GM19351 (cell line): Measurements from ENCODE around the gene LDHD.

Experiments
- ATAC-seq: cut with Tn5 transposase; IDR thresholded peaks from one replicate; pipeline ENCODE4 v1.9.1; 2021; ENCODE audit warnings: mild to moderate bottlenecking, moderate library complexity; ENCODE audit not compliant: unreplicated experiment

LDHD gene

DNA sequence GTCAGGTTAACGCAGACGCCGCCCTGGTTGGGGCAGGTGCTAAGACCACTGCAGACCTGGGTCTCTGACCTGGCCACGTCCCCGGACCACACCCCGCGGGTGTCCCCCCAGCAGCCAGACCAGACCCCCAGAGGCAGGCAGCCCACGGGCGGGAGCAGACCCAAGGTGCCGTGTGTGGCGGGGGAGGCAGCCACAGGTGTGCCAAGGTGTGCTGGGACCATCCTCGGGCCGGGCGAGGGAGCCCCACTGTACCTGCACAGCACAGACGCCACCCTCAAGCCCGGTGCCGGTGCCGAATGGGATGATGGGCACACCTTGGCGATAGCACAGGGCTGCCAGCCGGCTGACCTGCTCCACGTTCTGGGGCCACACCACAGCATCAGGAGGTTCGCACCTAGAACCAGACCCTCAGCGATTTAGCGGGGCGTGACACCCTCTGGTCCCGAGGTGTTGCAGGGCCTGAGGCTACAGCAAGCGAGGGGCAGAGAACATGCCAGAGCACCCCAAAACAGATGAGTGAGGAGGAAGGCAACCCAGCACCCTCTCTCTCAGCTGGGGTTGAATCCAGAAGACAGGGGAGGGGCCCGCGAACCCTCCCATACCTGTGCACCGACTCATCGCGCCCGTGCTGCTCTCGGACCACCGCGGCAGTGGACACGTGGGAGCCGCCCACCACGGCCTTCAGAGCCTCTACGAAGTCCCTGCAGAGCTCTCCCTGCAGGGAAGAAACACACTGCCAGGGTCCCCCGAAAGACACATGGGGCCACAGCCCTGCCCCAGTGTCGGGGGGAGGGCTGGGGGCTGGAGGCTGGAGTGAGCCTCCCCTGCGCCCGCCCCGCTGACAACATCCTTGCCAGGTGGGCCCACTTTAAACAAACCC, 1.4 kb downstream of the LDHD start:
- ATAC-seq = no peak

DNA sequence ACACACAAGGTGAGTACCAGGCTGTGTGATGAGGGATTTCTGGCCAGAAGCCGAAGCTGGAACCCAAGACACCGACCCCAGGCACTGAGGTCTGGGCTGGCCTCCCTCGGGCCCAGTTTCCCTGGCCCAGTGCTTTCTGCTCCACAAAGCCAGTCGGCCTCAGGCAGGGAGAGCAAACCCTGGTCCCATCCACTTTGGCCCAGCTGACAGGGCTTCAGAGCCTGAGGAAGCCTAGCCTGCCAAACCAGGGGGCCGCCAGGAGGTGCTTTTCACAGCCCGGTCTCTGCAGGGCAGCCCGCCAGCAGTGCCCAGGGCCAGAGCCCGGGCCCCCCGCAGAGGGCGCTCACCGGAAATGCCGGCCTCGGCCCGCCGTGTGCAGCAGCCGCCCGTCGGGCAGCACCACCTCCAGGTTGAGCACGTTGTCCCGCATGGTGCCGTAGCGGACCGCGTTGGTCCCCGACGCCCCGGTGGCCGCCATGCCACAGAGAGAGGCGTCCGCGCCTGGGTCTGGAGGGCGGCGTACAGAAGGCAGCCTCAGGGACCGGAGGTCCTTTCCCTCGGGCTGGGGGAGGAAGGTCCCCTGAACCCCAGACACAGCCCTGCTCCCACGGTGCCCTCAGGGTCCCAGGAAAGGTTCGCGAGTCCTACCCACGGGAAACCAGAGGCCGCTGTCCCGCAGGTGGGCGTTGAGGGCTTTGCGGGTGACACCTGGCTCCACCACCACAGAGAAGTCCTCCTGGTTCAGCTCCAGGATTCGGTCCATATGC, 2.2 kb downstream of the LDHD start:
- ATAC-seq = no peak

DNA sequence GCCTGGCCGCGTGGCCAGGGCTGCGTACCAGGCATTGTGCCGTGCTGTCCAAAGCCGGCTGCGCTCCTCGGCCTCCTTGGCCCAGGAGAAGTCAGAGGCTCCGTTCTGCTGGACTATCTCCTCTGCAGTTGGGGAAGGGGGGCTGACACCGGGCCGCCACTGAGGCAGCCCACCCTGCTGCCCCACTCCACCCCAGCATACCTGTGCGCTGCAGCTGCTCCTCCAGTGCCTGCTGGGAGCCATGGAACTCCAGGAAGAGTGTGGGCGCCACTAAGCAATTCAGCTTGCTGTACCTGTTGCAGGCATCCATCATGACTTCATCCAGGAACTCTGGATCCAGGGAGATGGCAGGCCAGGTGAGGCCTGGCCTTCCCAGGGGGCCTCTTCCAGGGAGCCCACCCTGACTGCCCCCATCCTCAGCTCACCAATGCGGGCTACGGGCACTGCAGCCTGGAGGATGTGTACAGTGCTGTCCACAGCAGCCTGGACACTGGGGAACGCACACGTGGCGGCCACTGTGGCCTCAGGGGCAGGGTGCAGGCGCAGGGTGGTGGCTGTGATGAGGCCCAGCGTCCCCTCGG, 2.9 kb downstream of the LDHD start:
- no peak for ATAC-seq

DNA sequence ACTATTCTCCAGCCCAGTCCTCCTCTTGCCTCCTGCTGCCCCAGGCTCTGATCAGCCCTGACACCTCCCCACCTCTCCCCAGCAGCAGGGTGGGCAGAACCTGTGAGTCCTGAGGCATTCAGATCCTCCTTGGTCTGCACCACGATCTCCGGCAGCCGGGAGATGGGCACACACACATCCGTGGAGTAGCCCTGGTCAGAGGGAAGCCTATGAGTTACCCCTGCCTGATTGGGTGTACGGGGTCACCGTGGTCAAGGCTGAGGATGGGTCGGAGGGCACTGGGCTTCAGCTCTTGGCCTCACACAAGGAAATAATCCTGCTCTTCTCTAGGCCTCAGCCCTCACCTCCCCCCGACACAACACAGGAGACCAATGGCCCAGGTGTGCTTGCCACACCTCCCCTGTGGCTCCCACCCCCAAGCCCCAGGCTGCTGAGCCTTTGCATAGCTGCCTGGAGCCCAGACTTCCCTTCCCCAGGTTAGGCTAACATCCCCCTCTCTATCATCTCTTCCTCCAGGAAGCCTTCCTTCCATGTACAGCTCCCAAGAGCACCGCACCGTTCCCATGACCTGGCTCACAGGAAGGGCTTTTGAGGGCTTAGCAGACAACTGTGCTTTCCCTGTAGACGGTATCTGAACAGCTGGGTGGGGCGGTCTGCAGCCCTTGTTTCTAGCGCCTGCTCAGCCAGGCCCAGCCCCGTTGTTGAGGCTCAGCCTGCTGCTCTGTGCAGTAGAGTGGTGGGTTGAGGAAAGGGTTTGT, 3.7 kb downstream of the LDHD start:
- no peak for ATAC-seq

DNA sequence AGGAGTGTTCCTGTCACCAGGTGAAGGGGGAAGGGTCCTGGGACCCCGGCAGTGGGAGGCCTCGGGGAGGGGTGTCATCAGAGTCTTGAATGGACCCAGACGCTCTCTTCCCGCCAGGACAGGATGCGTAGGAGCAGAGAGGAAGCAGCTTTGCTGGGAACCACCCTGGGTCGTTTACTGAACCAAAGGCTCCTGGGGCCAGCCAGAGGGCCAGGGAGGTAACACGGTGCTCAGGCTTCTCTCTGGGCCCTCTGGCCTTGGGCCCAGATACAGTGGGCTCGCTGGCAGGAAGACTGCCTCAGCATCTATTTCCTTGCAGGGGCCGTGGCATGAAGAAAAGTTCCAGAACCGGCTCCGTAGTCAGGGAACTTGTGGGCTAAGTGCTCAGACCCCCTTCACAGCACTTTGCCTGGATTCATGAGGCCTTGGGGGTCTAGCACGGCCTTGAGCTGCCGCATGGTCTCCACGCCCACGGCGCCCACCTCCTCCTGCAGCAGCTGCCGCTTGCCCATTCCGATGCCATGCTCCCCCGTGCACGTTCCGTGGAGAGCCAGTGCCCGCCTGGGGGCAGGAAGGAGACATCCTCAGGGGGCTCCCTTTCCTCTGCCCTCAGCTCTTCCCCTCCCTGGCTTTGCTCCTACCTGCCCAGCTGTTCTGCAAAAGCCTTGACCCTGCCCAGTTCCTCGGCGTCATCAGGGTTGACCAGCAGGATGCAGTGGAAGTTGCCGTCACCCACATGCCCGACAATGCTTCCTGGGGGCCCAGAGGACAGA, 4.4 kb downstream of the LDHD start:
- ATAC-seq = no peak

DNA sequence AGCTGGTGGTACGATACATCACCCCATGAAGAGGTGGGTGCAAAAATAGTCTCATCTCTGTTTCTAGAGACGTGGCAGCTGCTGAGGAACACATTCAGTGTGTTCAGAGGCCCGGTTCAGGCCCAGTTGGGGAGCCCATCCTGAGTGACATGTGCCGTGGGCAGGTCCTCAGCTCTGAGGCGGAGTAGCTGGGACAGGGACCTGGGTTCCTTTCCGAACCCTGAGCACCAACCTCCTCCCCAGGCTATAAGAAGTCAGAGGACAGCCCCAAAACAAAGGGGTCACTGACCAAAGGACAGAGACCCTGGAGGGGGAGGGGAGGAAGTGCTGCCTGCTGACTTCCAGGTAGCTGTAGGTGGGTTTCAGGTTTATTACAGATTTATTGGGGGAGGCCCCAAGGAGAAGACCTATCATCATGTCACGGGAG, 5.1 kb downstream of the LDHD start:
- peak; percentile 9 for ATAC-seq

DNA sequence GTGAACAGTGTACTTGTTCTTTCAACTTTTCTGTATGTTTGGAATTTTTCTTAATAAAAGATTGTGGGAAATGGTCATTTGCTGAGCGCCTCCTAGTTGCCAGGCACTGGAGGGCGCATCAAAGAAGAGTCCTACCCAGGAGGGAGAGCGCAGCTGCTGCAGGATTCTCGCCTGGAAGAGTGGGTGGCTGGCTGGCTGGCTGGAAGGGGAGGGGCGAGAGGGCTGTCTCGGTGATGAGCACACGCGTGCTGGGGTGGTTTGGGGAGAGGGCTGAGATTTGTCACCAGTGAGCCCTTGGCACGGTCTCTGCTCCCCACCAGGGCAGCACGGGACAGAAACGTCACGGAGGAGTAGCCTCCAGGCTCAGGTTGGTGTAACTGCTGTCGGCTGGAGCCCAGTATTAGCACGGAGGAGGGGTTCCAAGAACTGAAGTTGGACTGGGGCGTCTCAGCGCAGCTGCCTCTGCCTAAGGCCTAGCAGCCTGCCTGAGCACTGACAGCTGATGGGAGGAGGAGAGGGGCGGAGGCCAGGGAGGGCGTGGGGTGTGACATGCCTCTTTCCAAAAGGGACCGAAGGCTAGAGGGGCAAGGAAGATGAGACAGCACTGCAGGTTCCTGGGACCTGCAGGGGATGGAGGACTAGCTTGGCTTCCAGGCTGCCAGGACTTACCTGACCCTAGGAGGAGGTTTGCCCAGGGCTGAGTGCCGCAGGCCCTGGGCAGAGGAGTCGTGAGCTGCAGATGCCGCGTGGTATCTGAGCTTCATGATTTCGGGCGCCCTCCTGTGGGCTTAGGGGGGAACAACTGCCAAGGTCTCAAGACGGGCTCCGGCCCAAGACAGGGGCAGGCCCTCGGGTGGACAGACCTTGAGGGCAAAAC, 5.7 kb downstream of the LDHD start:
- peak; percentile 68 for ATAC-seq

DNA sequence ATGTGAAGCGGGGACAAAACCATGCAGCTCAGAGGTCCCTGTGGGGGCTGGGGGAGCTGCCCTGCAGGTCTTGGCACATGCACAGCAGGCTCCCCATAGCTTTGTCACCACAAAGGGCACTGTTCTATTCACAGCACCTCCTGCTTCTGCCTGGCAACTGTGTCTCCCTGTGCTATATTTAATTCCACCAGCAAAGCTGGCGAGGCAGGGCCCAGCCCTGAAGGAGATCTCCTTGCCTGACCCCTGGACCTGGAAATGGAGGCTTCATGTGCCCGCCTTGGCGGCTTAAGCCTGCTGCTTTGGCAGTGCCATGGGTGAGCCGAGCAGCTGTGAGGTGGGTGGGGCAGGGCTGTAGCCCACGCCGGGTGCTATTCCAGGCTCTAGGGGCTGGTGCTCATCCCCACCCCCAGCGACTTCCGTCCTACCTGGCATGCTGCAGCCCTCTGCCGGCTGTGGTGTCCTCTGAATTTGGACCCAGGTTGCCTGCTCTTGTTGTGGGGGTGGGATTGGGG, 6.8 kb downstream of the LDHD start:
- ATAC-seq = no peak

DNA sequence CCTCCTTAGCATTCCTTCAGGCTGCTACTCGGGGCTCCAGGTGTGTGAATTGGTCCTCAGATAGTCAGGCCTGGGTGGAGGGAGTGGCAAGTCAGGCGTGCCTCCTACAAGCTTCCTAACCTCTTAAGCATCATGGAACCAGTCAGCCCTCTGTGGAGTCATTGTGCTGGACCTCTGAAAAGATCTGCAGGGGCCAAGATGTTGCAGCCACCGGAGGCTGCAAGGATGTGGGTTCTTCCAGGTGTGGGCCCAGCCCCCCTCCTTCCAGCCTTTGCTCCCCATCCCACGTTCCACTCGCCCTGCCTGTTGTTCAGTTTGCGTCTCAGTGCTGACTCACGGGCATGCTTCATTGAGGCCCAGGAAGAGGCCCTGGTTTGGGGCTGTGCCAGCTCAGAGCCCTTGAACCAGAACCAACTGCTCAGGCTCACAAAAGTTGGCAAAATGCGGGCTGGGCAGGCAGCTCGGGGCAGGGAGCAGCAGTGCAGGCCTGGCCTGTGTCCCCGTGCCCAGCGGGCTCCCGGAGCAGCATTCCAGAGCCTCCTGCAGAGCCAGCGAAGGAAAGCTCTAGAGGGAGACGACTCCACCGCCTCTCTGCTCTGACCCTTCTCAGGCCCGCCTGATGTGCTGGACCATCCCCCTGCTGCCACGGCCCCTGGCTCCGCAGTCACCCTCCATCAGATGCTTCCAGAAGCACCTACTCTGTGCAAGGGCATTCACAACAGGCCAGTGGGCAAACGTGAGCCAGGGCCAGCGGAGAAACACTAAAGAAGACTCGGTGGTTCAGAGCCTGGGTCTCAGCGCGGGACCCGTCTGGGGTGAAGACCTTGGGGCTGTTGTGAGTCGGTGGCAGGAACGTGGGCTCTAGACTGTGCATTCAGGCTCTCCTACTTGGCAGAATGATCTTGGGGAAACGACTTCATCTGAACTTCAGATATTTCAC, 7.5 kb downstream of the LDHD start:
- ATAC-seq = no peak

DNA sequence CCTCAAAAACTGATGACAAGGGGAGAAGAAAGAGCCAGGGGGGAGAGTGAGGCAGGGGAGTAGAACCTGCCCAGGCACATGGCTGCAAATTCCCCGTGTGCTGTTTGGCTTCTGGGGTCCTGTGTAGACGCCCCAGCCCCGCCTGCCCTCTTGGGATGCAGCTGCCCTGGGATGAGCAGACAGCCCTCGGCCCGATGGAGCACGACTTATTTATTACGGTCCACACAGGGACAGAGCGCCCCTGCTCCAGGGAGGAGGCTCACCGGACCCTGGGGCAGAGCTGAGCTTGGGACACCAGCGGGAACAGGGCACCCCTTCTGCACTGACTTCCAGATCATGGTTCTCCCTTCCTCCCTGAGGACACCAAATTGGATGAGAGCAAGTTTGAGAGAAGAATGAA, 9.1 kb downstream of the LDHD start:
- no peak for ATAC-seq

DNA sequence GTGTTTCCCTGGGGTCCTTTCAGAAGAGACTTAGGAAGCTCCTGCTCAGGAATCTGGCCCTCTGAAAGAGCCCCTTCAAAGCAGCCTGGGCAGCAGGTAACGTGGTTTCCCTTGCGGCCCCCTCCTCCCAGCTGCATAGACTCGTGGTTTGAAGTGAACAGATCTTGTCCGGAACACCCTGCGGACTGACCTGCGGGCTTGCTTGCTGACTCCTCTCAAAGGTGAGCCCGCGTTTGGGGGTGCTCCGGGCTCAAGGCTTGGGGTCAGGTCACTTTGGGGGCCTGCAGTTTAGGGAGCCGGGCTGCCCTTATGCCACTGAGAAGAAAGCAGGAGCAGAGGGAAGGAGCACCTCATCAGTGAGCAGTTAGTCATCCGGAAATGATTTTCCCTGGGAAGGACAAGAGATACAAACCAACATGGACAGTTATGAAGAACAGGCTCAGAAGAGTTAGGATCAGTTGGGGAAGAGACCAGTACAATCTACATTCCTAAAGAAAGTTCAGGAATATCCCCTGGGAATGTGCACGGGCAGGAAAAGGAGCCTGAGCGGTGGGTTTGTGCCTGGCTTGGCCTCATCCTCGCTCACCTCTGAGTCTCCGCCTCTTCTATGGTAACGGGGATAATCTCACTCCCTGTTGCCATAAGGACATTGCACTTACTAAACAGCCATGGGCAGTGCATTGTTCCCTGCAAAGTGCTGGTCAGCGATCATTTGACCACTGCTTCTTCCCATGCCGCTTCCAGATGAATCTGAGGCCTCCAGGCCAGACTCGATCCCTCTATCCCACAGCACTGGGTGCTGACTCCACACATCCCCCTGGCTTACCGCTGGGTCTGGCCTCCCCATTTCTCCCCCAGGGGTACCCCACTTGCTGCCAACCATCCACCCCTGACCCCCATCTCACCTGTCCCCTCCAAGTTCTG, 10.0 kb downstream of the LDHD start:
- no peak for ATAC-seq

DNA sequence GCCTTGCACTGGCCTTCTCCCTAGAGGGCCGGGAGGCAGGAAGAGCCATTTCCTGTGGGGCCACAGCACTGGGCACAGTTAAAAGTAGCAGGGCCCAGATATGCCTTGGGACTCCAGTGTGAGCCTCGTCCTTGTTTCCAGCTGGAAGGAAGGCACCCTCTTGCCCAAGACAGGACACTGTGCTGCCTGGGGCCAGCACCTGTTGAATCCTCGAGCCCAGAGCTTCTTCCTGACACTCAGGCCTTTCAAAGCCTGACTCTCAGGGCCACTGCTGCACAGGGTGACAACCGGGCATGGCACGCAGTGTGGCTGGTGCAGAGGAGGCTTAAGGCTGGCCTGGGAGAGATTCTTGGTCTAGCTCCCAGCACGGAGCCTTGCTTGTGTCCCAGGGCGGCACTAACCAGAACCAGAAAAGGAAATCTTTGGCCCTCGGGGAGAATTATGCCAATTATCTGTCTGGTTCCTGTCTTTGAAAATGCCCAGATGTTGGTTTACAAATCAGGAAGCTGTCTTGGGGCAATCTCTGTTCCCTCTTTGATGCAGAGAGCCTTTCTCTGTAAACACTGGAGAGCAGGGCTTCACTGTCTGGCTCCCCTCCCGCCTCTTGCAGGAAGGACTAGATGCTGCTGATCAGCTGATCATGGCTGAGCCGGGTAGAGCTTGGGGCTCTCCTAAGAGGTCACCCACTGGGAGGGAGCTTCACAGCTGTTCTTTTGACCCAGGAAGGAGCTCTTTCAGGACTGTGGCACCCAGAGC, 11.1 kb downstream of the LDHD start:
- no peak for ATAC-seq

DNA sequence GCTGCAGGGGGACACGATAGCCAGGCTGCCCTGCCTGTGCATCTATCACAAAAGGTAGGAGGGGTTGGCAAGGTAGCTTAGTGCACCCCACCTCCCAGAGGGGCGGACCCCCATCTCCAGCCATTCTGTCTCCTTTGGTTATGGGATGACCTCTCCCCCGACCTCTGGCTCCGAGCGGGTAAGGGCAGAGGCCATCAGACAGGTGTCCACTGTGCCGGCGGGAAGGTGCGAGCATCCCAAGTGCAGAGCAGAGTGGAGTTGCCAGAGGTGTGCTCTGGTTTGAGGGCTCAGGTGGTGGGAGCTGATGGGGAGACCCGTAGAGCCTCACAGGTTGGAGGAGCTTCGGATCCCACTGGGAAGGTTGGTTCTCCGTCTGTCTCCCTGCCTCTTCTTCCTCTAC, 11.7 kb downstream of the LDHD start:
- ATAC-seq = no peak

DNA sequence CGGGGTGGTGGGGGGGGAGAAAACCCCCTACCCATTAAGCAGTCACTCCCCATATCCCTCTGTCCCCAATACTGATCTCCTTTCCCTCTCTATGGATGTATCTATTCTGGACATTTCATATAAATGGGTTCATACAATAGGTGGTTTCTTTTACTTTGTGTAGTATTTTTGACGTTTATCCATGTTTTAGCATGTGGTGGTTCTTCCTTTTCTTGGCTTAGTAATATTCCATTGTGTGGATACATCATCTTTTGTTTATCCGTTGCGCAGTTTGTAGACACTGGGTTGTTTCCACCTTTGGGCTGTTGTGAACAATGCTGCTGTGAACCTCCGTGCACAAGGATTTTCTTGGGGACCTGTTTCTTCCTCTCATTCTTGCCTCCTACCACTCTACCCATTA, 12.6 kb downstream of the LDHD start:
- no peak for ATAC-seq

DNA sequence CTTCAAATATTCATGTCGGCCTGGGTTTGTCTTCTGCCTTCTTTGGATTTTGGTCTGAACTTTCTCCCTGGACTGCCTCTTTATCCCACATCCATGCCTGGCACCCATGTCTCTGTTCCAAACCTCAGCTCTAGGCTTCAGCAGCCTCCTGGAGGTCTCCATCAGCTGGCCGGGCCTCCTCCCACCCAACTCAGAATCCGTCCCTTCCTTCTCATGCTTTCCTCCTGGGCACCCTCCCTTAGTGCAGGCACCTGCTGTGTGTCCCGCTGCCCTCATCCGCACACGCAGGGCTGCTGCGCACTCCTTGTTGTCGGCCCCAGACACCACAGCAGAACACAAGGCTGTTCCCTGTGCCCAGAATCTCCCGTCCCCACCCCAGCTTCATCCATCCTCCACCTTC, 14.0 kb downstream of the LDHD start:
- no peak for ATAC-seq

DNA sequence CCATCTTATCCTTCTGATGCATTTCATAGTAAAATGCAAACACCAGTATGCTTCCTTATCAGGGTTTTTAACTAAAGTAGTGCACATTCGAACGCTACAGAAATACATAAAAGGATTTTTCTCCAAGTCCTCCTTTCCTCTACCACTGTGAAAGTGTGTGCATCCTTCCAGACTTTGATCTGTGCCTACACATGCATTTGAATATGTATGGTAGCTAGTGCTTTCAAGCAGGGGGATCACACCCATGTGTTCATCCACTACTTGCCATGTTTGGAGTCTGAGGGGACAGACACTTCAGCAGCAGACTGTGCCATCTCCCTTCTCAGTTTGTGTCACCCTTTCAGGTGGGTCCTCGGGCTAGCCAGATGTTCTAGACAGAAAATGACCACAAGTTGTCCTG, 14.9 kb downstream of the LDHD start:
- no peak for ATAC-seq
